OCI-LY3 (cell line): Measurements from ENCODE around the gene VPS35L.

ENCODE experiments used
- H2AFZ ChIP-seq: fragments of 200-600, 300-600 bp; shearing (Covaris generic); 2 replicates; pipeline ENCODE4 v1.6.0; 2014; ENCODE audit warnings: antibody characterized with exemption, low read depth, low read length
- H3K27ac ChIP-seq: fragments of 200-600, 300-600 bp; sonication (generic); 2 replicates; pipeline ENCODE4 v1.5.1; 2014; ENCODE audit warnings: mild to moderate bottlenecking, low read length, moderate library complexity, mixed read lengths
- H3K27me3 ChIP-seq: fragments of 200-600, 300-600 bp; sonication (generic); 2 replicates; pipeline ENCODE4 v1.6.1; 2014; ENCODE audit warnings: low read depth, low read length, mixed read lengths
- H3K36me3 ChIP-seq: fragments of 200-600, 300-600 bp; sonication (generic); replicated peaks from 2 replicates; pipeline ENCODE3; 2014; ENCODE audit warnings: low read depth, low read length, mixed read lengths
- H3K4me1 ChIP-seq: fragments of 300-600, 200-600 bp; sonication (generic); 2 replicates; pipeline ENCODE4 v1.6.1; 2014; ENCODE audit warnings: low read length, mixed read lengths
- H3K4me2 ChIP-seq: fragments of 200-600, 300-600 bp; sonication (generic); 2 replicates; pipeline ENCODE4 v1.6.1; 2014; ENCODE audit warnings: low read length, mixed read lengths
- H3K4me3 ChIP-seq: fragments of 300-600, 200-600 bp; sonication (generic); 2 replicates; pipeline ENCODE4 v1.5.1; 2014; ENCODE audit warnings: antibody characterized with exemption, mild to moderate bottlenecking, low read length, moderate library complexity
- H3K79me2 ChIP-seq: fragments of 300-600, 200-600 bp; shearing (Covaris generic); 2 replicates; pipeline ENCODE4 v1.6.1; 2014; ENCODE audit warnings: mild to moderate bottlenecking, low read length, mixed read lengths
- H3K9ac ChIP-seq: fragments of 300-600, 200-600 bp; shearing (Covaris generic); 2 replicates; pipeline ENCODE4 v1.6.0; 2014; ENCODE audit warnings: mild to moderate bottlenecking, low read length, moderate library complexity
- H3K9me3 ChIP-seq: fragments of 200-600, 300-600 bp; shearing (Covaris generic); 2 replicates; pipeline ENCODE4 v1.6.1; 2014; ENCODE audit warnings: low read length, mixed read lengths; ENCODE audit not compliant: insufficient read depth
- H4K20me1 ChIP-seq: fragments of 200-600, 300-600 bp; sonication (generic); 2 replicates; pipeline ENCODE4 v1.6.1; 2016; ENCODE audit warnings: low read length, mixed read lengths; ENCODE audit not compliant: insufficient read depth
- CTCF ChIP-seq: fragments of 200-600, 300-600 bp; sonication (generic); IDR thresholded peaks from 2 replicates; pipeline ENCODE4 v1.5.1; 2014; ENCODE audit warnings: antibody characterized with exemption, low read length, low read depth
- EZH2phosphoT487 ChIP-seq: fragments of 200-600 bp; shearing (Covaris generic); IDR thresholded peaks from 2 replicates; pipeline ENCODE4 v1.6.1; 2018; ENCODE audit warnings: antibody characterized with exemption, mixed run types, low read depth

VPS35L gene

GRCh38 chr16:19560078-19560477 lies 4.6 kb downstream of the VPS35L start:
- Histone ChIP-seq H4K20me1 (no peaks in the 10 kb centered on the region), H3K9me3 (no peaks in the 10 kb centered on the region), H3K79me2 (peaks cover 21% of the 10 kb centered on the region), H3K27ac (no peak overlapping the region), H3K36me3 (peaks cover 16% of the 10 kb centered on the region), H3K9ac (no peak overlapping the region), H3K4me1 (peaks cover 8% of the 10 kb centered on the region), H2AFZ (no peak overlapping the region), H3K4me3 (no peak overlapping the region), H3K27me3 (no peaks in the 10 kb centered on the region), H3K4me2 (no peak overlapping the region)
- TF ChIP-seq CTCF (no peak), EZH2phosphoT487 (no peak)

GRCh38 chr16:19563377-19563776 lies 7.9 kb downstream of the VPS35L start:
- H3K36me3 ChIP-seq: peaks cover 22% of the 10 kb centered on the region
- TF ChIP-seq CTCF (no peak), EZH2phosphoT487 (no peak)

GRCh38 chr16:19566362-19566761 lies 10.9 kb downstream of the VPS35L start:
- no peak overlapping the region for H3K4me2 ChIP-seq
- H4K20me1 ChIP-seq: no peaks in the 10 kb centered on the region
- H3K4me3 ChIP-seq: no peak overlapping the region
- peaks cover 26% of the 10 kb centered on the region for H3K36me3 ChIP-seq
- H3K4me1 ChIP-seq: no peaks in the 10 kb centered on the region
- H2AFZ ChIP-seq: no peak overlapping the region
- no peak overlapping the region for H3K27ac ChIP-seq
- H3K9ac ChIP-seq: no peak overlapping the region
- H3K79me2 ChIP-seq: peaks cover 4% of the 10 kb centered on the region; the same call in 1 of the 2 replicates
- no peaks in the 10 kb centered on the region for H3K27me3 ChIP-seq
- no peak for TF ChIP-seq CTCF
- TF ChIP-seq EZH2phosphoT487: no peak
- no peaks in the 10 kb centered on the region for H3K9me3 ChIP-seq

More at GRCh38 chr16:19563377-19563776, 7.9 kb downstream of the VPS35L start:
- Histone ChIP-seq H3K27ac (no peak overlapping the region), H3K4me2 (no peak overlapping the region), H3K27me3 (no peaks in the 10 kb centered on the region), H2AFZ (no peak overlapping the region), H3K9me3 (no peaks in the 10 kb centered on the region), H3K4me3 (no peak overlapping the region), H3K9ac (no peak overlapping the region), H4K20me1 (no peaks in the 10 kb centered on the region), H3K79me2 (peaks cover 7% of the 10 kb centered on the region), H3K4me1 (0 out of 2 replicates have a peak, but pooled peaks cover 2% of the 10 kb centered on the region)

- Histone ChIP-seq H3K9ac (no peak overlapping the region), H3K27ac (no peak overlapping the region), H3K4me3 (no peak overlapping the region), H3K27me3 (no peaks in the 10 kb centered on the region), H4K20me1 (no peaks in the 10 kb centered on the region), H3K4me1 (no peaks in the 10 kb centered on the region), H2AFZ (no peak overlapping the region), H3K36me3 (peaks cover 26% of the 10 kb centered on the region), H3K79me2 (no peaks in the 10 kb centered on the region), H3K4me2 (no peak overlapping the region), H3K9me3 (no peaks in the 10 kb centered on the region)
- TF ChIP-seq CTCF (no peak), EZH2phosphoT487 (no peak)
These were observed 12.1 kb downstream of the VPS35L start for GRCh38 chr16:19567560-19567959.
